Embryonic facial prominence (tissue), 1 donor: ENCODE results near the gene TBC1D25.

ENCODE experiments used
- DNase-seq: peaks from one replicate; pipeline ENCODE4 v3.0.0-alpha.2; 2016; ENCODE audit errors: extremely low spot score

Gene TBC1D25

DNA sequence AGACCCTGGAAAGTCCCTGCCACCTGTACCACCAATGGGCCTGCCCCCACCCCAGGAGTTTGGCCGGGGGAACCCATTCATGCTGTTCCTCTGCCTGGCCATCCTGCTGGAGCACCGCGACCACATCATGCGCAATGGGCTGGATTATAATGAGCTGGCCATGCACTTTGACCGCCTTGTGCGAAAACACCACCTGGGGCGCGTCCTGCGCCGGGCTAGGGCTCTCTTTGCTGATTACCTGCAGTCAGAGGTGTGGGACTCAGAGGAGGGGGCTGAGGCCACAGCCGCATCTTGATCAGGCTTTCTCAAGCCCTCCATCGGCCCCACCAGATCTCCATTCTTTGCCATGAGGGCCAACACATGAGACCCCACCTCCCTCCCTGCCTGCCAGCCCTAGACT is 21.2 kb downstream of the TBC1D25 start:
- DNase-seq: no peak

DNA sequence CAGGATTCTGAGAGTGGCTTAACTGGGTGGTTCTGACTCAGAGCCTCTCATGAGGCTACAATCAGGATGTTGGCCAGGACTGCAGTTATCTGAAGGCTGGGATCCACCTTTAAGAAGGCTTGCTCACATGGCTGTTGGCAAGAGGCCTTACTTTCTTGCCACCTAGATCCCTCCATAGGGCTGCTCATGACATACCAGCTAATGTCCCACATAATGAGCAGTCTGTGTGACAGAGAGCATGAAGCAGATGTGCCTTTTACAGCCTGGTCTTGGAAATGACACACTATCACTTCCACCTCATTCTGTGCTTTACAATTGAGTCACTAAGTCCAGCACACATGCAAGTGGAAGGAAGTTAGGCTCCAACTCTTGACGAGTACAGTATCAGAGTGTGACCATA is 30.4 kb downstream of the TBC1D25 start:
- DNase-seq: no peak

DNA sequence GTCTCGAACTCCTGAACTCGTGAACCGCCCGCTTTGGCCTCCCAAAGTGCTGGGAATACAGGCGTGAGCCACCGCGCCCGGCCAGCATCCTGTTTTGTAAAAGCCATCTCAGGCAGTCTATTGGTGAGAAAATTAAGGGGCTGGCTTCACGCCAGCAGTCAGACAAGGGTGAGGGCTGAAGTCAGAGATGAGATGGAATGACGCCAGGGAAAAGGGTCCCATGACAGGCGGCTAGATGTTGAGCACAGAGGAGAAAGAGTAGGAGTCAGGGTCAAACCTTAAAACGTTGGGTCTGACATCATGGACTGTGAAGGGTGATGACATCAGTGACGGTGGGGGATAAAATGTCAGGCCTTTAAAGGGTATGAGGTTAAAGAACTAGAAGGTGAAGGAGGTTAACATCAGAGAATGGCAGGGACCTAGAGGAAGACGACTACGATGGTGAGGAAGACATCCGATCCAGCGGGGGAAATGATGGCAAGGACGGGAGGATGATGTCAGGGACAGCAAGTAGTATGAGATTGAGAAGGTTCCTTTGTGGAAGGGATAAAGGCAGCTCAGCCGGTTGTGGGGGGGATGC is 34.3 kb downstream of the TBC1D25 start:
- no peak for DNase-seq

GRCh38 chrX:48574270-48575266 is 35.1 kb downstream of the TBC1D25 start, which contains the start of gene RBM3:
TSS of gene RBM3 (plus strand) at chrX:48574484. CDS start at chrX:48575181, 697 bp downstream.
- peak; percentile 92 for DNase-seq

DNA sequence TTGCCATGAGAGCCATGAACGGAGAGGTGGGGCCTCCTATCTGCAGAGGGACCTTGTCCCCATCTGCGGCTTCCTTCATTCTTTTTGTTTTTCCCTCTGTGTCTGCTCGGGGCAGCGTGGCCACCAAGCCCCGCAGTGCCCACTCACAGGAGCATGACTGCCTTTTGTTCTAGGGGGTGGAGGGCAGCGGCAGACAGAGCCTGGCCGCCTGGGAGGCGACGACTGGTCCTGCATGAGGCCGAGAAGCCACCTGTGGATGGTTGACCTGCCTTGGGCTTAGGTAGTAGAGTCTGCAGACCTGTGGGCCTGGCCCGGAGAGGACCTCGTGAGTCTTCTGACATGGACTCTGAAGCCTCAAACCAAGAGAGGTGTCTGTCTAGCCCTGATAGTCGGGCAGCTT is 36.1 kb downstream of the TBC1D25 start:
- no peak for DNase-seq

- DNase-seq: no peak
These were observed 36.6 kb downstream of the TBC1D25 start for GRCh38 chrX:48576108-48576507.

- DNase-seq: no peak
These were observed 39.2 kb downstream of the TBC1D25 start for GRCh38 chrX:48578661-48579128.

- DNase-seq: no peak
These were observed 39.7 kb downstream of the TBC1D25 start for GRCh38 chrX:48579259-48579658.

DNA sequence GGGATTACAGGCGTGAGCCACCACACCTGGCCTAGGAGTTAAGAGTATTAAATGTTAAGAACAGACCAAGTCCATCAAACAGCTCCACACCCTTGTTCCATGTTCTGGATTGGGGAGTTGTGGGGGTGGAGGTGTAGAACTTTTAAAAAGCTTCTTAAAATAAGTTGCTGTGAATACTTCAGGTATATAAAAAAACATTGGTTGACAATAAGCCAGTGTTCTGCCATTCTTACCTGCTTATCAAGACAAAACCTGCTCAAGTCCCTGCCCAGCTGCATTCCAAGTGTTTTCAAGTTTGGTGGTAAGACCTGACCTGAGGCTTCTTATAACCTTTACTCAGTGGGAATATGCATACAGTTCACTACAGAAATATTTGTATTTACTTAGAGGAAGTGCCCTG is 41.1 kb downstream of the TBC1D25 start:
- DNase-seq: no peak

- no peak for DNase-seq
These were observed 45.2 kb downstream of the TBC1D25 start for GRCh38 chrX:48584698-48585097.

DNA sequence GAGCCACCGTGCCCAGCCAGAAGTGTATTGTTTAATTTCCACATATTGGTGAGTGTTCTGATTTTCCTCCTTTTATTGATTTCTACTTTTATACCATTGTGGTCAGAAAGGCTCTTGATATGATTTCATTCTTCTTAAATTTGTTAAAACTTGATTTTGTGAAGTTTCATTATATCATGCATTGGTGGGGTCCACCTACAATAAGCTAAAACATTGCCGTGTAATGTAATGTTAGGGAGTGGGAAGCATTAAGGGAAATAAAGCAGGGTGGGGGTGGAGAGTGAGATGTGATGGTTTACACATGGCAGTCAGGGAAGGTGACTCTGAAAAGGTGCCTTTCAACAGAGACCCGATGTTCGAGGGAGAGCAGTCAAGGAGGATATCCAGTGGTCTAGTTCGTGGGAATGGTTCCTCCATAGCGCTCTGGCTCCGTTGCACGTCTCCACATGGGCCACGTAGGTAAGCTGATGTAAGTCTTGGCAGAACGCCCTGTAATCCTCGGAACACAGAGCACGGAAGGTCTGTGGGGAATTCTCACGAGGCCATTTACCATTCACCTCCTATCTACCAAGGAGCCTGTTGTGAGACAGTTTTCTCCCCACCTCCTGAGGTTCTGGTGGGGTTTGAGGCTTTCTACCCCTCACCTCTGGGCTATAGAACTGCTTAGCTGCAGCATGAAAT is 50.1 kb downstream of the TBC1D25 start:
- no peak for DNase-seq

DNA sequence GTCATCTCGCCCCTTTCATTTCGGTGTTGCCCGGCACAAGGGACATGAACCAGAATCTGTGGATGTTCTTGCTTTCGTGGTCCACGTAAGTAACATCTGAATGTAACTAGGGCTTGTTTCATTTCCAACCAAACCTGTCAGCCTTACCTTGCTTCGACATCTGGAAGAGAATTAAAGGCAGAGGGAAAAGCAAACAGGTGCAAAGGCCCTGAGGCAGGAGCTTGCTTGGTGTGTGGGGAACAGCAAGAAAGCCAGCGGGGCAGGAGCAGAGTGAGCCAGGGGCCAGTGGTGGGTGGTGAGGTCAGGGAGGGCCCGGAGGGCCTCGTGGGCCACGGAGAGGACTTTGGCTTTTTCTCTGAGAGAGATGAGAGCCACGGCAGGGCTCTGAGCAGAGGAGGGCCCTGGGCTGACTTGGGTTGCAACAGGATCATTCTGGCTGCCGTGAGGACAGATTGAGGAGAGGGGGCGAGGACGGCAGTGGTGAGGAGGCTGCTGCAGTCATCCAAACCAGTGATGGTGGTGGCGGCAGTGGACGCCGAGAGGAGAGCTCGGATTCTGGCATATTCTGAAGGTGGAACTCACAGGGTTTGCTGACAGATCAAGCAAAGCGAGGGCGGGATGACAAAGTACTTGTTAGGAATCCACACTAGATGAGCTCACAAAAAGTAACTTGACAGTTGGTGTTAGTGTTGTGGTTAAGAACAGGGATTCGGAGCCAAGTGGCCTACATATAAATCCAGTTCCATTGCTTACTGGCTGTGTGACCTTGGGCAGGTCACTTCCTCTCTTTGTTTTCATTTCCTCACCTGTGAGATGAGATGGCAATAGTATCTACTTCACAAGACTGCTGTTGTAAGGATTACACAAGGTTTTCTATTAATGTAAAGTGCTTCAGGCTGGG is 50.9 kb downstream of the TBC1D25 start:
- no peak for DNase-seq

DNA sequence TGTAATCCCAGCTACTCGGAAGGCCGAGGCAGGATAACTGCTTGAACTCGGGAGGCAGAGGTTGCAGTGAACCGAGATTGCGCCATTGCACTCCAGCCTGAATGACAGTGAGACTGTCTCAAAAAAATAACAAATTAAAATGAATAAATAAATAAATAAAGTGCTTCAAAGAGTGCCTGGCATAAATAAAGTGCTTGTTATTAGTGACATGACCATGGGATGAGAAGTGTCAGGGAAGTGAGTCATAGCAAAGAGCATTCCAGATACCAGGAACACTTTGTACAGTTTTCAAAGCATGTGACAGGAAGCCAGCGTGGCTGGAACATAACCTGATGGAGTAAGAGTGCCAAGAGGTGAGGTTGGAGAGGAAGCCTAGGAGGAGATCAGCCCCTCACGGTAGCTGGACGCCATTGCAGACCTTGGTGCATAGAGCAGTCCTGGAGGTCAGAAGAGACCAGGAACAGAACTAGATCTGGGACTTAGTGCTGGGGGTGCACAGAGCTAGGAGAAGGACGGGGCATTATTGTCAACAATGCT is 51.8 kb downstream of the TBC1D25 start:
- DNase-seq: no peak

GRCh38 chrX:48592971-48593370 is 53.5 kb downstream of the TBC1D25 start:
- DNase-seq: no peak

DNA sequence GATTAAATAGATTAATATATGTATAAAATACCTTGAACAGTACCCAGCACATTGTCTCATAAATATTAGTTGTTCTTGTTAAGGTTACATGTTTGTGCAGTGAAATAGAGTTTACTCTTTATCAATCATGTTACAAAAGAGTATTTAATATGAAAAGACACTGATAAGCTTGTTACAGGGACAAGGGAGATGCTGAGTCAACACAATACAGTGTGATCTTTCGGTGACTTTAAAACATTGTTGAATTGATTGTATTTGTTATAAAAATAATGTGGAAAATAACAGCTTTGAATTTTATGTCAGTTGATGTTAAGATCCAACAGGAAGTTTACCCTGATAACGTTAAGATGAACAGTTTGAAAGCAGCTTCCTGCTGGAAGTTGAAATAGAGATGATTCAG is 56.4 kb downstream of the TBC1D25 start:
- DNase-seq: no peak

DNA sequence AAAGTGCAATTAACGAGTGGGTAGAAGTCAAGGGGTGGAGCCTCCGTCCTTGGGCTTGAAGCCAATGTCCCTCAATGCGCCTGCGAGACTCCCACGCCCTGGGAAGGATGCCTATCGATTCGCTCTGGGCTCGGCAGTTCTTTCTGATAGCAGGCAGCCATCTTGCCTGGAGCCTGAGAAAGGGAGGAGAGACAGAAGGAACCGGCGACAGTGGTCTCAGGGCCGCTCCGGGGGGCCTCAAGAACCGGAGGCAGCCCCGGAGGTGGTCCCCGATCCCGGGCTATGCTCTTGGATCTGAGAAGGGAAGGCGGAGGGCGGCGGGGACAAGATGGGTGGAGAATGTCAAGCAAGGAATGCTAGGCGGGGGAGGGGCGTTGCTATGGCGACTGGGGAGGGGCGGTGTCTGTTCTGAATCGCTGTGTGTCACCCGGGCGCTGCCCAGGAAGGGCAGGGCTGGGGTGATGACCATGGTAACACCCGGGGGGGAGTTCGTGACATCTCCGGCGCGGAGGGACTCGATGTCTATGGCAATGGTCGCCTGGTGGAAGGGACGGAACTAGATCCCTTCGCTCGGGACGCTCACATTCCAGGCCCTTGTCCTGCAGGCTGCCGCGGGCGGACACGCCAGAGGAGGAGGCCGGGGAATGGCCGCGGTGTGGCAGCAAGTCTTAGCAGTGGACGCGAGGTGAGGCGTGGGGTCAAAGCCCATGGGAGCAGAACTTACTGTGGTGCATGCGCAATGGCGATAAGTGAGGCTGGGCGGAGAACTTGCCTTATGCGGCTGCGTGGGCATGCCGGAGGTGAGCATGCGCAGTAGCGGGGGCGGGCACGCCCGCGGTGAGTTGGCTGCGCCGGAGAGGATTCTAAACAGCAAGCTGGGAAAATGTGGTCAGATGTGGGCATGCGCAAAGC is 58.1 kb downstream of the TBC1D25 start, which contains the start of gene WDR13:
Gene WDR13 (plus strand): TSS at position 140 of the 912 bp plus-strand sequence. CDS start 505 bp downstream, at position 645.
- peak; percentile 75 for DNase-seq

DNA sequence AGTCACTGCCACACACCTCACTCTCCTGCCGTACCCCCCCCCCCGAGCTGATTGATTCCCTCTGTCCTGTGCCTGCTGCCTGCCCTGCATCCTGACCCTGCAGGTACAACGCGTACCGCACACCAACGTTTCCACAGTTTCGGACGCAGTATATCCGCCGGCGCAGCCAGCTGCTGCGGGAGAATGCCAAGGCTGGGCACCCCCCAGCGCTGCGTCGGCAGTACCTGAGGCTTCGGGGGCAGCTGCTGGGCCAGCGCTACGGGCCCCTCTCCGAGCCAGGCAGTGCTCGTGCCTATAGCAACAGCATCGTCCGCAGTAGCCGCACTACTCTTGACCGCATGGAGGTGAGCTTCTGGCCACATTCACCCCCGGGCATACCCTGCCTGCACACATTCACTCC is 59.1 kb downstream of the TBC1D25 start:
- no peak for DNase-seq

- DNase-seq: no peak
These were observed 59.8 kb downstream of the TBC1D25 start for GRCh38 chrX:48599341-48599740.

DNA sequence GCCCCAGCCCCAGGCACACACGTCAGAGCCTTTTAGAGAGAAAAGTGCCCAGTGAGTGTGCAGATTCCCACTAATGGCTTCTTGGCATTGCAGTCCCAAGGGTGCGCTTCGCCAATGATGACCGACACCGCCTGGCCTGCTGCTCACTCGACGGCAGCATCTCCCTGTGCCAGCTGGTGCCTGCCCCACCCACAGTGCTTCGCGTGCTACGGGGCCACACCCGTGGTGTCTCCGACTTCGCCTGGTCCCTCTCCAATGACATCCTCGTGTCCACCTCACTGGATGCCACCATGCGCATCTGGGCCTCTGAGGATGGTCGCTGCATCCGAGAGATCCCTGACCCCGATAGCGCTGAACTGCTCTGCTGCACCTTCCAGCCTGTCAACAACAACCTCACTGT is 60.7 kb downstream of the TBC1D25 start:
- DNase-seq: no peak
